Sigmoid colon (tissue), 7 donors: ENCODE measurements around the gene SMAD3. TPM values are rescaled to one million over a fixed set of nuclear protein-coding genes. Genes with fewer than 3 reads are reported as not detected.
A peak's percentile ranks its signal among the peaks of the same experiment; 100 is the strongest.

ENCODE experiments used
- DNase-seq: peaks from one replicate; pipeline ENCODE4 v3.0.0-alpha.2; 2019
- H3K27ac ChIP-seq, 4 donors: fragments of 200-600 bp; sonication (generic); one replicate each; pipeline ENCODE4 v1.5.1; 2016 to 2019; ENCODE audit warnings: mild to moderate bottlenecking in 1 of 4
- H3K27me3 ChIP-seq, 3 donors: fragments of 200-600 bp; sonication (generic); one replicate each; pipeline ENCODE4 v1.5.1; 2019; ENCODE audit warnings: mild to moderate bottlenecking in 1 of 3
- H3K36me3 ChIP-seq, 4 donors: fragments of 200-600 bp; sonication (generic); one replicate each; pipeline ENCODE4 v1.5.1; 2016 to 2019
- H3K4me1 ChIP-seq, 4 donors: fragments of 200-600 bp; sonication (generic); one replicate each; pipeline ENCODE4 v1.5.1; 2017 to 2019
- H3K4me3 ChIP-seq, 4 donors: fragments of 200-600 bp; sonication (generic); one replicate each; pipeline ENCODE4 v1.5.1; 2017 to 2019; ENCODE audit warnings: mild to moderate bottlenecking in 2 of 4, moderate library complexity in 1 of 4
- H3K9me3 ChIP-seq, 4 donors: fragments of 200-600 bp in 3 of 4; sonication (generic) in 3 of 4; one replicate each; pipeline versions ENCODE4 v1.5.1 to v1.6.1; 2013 to 2019
- EP300 ChIP-seq, 4 donors: sonication (generic); formaldehyde crosslinking; IDR thresholded peaks; one replicate each; pipeline ENCODE4 v1.6.1; 2017; ENCODE audit warnings: antibody characterized with exemption in 4 of 4
- POLR2A ChIP-seq, 2 donors: fragments of 450-650 bp; IDR thresholded peaks; one replicate each; pipeline ENCODE4 v1.6.1; 2016; ENCODE audit warnings: antibody characterized with exemption in 2 of 2, mild to moderate bottlenecking in 2 of 2, moderate library complexity in 2 of 2
- POLR2AphosphoS5 ChIP-seq, 4 donors: sonication (generic); formaldehyde crosslinking; IDR thresholded peaks; one replicate each; pipeline ENCODE4 v1.6.1; 2017; ENCODE audit warnings: antibody characterized with exemption in 4 of 4
- WGBS, 2 donors: extraction: QIAGEN DNeasy Blood & Tissue Kit; methylation state at CpG; one replicate each; pipeline ENCODE4 v1.1.7; 2013; 5-methylcytosine and 5-hydroxymethylcytosine counted together
- intact Hi-C: fragments of 100-400 bp; cut with DNase I; formaldehyde crosslinking; loops from one replicate; pipeline ENCODE4 v1.15.1; 2023
- polyA plus RNA-seq, 3 donors: library from polyadenylated mRNA; stranded (reverse); fragments of 200-250 nt; gene quantifications; one replicate each; pipeline ENCODE4 v1.2.3, GENCODE V29; 2013
- total RNA-seq, 4 donors: library from RNA; depleted of rRNA; stranded (reverse); fragments of >200 nt; gene quantifications; one replicate each; pipeline ENCODE4 v1.1.0, GENCODE V29; 2016
- TF ChIP-seq, protein P1 (sequence below), 4 experiments: fragments of 450-650 bp in 3 of 4; fragments of 200-600 bp in 1 of 4; IDR thresholded peaks; one replicate each; pipeline ENCODE4 v1.5.1; 2016 to 2019; ENCODE audit warnings: antibody characterized with exemption in 4 of 4, mild to moderate bottlenecking in 3 of 4, moderate library complexity in 2 of 4
- donor health status: healthy with polysubstance abuse.
- donor health status: Bipolar disorder and iron deficiency.
- donor health status: healthy.

Gene SMAD3
- total and polyA plus RNA-seq, 7 donors: 12.5 to 28.2 (median 18.4) TPM

DNA sequence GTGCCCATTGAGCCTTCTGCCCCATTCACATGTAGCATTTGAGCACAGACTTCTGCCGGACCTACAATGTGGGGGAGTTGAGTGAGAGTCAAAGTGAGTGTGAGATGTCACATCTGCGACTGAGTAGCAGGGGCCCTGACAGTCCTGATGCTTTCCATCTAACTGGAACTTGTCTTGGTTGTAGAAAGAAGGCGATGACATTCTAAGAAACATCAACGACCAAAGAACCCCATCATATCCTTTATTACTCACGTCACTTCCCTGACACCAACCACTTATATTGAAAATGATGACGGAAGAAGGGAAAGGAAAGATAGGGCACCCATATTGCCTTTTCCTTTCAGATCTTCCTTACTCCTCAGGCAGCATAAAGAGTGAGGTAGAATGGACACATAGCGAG lies 30.5 kb downstream of the SMAD3 start:
- no peaks in the 10 kb centered on the region for H3K27me3 ChIP-seq
- H3K36me3 ChIP-seq: peaks cover 0 to 14% (median 0%) of the 10 kb centered on the region in 4 donors
- H3K4me3 ChIP-seq: no peak overlapping the region
- no peaks in the 10 kb centered on the region for H3K9me3 ChIP-seq
- WGBS, 2 donors: 87% methylated on average over 7 of the region's 7 CpGs
- peaks cover 0 to 60% (median 44%) of the 10 kb centered on the region in 4 donors for H3K4me1 ChIP-seq
- intact Hi-C loops: no loop called here
- no peak overlapping the region for H3K27ac ChIP-seq
- TF ChIP-seq POLR2AphosphoS5 (IDR thresholded peaks at IDR 0.05) (no peak), POLR2A (IDR thresholded peaks at IDR 0.05) (no peak), EP300 (IDR thresholded peaks at IDR 0.05) (no peak)
- TF ChIP-seq, protein P1, sequence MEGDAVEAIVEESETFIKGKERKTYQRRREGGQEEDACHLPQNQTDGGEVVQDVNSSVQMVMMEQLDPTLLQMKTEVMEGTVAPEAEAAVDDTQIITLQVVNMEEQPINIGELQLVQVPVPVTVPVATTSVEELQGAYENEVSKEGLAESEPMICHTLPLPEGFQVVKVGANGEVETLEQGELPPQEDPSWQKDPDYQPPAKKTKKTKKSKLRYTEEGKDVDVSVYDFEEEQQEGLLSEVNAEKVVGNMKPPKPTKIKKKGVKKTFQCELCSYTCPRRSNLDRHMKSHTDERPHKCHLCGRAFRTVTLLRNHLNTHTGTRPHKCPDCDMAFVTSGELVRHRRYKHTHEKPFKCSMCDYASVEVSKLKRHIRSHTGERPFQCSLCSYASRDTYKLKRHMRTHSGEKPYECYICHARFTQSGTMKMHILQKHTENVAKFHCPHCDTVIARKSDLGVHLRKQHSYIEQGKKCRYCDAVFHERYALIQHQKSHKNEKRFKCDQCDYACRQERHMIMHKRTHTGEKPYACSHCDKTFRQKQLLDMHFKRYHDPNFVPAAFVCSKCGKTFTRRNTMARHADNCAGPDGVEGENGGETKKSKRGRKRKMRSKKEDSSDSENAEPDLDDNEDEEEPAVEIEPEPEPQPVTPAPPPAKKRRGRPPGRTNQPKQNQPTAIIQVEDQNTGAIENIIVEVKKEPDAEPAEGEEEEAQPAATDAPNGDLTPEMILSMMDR (IDR thresholded peaks at IDR 0.05): no peak
- DNase-seq: no peak

DNA sequence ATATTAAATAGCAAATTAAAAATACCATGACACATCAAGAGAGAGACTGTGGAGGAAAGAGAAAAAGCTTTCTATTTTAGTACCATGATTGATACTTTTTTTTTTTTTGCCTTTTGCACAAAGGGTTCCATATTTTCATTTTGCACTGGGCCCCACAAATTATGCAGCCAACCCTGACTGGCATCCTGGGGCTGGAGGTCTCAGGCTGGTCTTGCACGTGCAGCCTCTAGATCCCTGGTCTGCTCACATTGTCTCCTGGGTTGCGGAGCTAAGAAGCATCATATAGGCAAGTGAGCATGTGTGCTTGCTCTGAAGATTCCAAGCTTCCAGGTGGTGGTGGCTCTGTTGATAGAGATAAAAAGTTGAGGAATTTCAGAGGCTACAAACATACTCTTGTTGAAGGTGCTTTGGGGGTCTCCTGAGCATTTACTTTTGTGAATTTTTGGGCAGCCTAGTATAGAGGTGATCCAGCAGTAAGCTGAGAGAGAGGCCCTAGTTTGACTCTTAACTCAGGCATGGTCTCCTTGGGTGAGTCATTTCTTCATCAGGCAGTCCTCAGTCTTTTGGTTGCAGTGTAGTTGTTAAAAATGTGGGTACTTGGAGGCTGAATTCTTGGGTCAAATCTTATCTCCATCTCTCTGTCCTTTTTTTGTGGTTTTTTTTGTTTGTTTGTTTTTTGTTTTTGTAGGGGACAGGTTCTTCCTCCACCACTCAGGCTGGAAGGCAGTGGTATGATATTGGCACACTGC lies 31.3 kb downstream of the SMAD3 start:
- 64 to 96% methylated on average over 2 of the region's 2 CpGs for WGBS, 2 donors
- TF ChIP-seq POLR2A (IDR thresholded peaks at IDR 0.05): no peak
- TF ChIP-seq EP300 (IDR thresholded peaks at IDR 0.05): no peak
- TF ChIP-seq, protein P1 (IDR thresholded peaks at IDR 0.05): no peak
- no peak for TF ChIP-seq POLR2AphosphoS5 (IDR thresholded peaks at IDR 0.05)
- intact Hi-C loops: no loop called here

DNA sequence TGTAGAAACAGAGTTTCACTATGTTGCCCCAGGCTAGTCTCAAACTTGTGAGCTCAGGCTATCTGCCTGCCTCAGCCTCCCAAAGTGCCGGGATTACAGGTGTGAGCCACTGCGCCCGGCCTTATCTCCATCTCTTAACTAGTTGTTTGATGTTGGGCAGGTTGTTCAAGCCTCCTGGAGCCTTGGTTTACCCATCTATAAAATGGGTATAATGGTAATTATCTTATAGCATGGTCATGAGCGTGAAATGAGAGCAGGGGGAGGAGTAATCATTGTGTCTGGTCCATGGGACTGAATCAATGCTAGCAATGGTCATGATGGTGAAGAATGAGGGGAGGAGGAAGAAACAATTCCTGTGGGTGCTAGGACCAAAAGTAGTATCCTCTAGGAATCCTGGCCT lies 32.0 kb downstream of the SMAD3 start:
- no peaks in the 10 kb centered on the region for H3K9me3 ChIP-seq
- peaks cover 0 to 14% (median 0%) of the 10 kb centered on the region in 4 donors for H3K36me3 ChIP-seq
- intact Hi-C loops: no loop called here
- no peaks in the 10 kb centered on the region for H3K27me3 ChIP-seq
- H3K4me3 ChIP-seq: no peak overlapping the region
- DNase-seq: no peak
- TF ChIP-seq, protein P1 (IDR thresholded peaks at IDR 0.05): no peak
- no peak for TF ChIP-seq EP300 (IDR thresholded peaks at IDR 0.05)
- TF ChIP-seq POLR2A (IDR thresholded peaks at IDR 0.05): no peak
- no peak for TF ChIP-seq POLR2AphosphoS5 (IDR thresholded peaks at IDR 0.05)
- peak overlapping the region in 3 of 4 donors; percentile 65 to 71 (median 70) for H3K27ac ChIP-seq
- H3K4me1 ChIP-seq: peaks cover 0 to 60% (median 41%) of the 10 kb centered on the region in 4 donors
- 99% methylated on average over 4 of the region's 4 CpGs for WGBS, 2 donors

More for the DNA sequence above, 31.3 kb downstream of the SMAD3 start:
- Histone ChIP-seq H3K4me1 (peaks cover 0 to 60% (median 41%) of the 10 kb centered on the region in 4 donors), H3K4me3 (no peak overlapping the region), H3K27ac (peak overlapping the region in 1 of 4 donors; percentile 71), H3K36me3 (peaks cover 0 to 14% (median 0%) of the 10 kb centered on the region in 4 donors), H3K9me3 (no peaks in the 10 kb centered on the region), H3K27me3 (no peaks in the 10 kb centered on the region)
- no peak for DNase-seq

DNA sequence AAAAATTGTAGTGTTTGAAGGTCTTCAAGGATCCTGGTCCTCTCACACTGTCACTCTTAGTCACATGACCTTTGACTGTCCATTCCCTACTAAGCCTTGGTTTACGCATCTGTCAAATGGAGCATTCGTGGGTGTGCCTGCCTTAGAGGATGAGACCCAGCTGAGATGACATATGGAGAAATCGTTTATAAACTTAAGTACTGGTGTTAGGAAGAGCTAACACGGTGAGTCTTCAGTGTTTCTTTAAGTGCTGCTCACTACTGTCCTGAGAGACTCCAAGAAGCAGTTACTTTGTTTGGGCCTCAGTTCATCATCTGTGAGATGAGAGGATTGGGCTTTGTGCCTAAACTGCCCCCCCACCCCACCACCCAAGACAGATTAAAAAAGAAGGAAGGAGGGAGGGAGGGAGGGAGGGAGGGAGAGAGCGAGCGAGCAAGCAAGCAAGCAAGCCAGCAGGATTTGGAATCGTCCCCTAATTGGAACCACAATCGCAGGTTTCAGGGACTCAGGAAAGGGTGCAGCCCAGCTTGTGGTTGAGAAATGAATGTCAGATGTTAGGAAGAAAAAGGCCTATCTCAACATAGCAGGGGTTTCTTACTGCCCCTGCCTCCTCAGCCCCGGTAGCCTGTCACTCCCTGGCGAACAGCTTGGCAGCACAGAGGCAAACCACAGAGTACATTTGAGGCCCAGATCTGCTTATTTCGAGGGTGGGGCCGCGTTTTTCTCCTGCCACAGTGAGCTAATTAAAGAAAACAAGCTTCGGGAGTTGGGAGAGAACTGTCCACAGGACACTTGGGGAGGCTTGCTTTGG lies 32.7 kb downstream of the SMAD3 start:
- H3K27me3 ChIP-seq: no peaks in the 10 kb centered on the region
- peak overlapping the region in 2 of 4 donors; percentile 3 to 5 for H3K4me3 ChIP-seq
- peak overlapping the region; percentile 57 to 71 (median 68) for H3K27ac ChIP-seq
- H3K9me3 ChIP-seq: no peaks in the 10 kb centered on the region
- intact Hi-C loops: no loop called here
- peaks cover 0 to 59% (median 44%) of the 10 kb centered on the region in 4 donors for H3K4me1 ChIP-seq
- 32 to 49% methylated on average over 14 of the region's 14 CpGs for WGBS, 2 donors
- peaks cover 0 to 14% (median 0%) of the 10 kb centered on the region in 4 donors for H3K36me3 ChIP-seq
- peak; percentile 80 for DNase-seq
- no peak for TF ChIP-seq POLR2A (IDR thresholded peaks at IDR 0.05)
- TF ChIP-seq, protein P1 (IDR thresholded peaks at IDR 0.05): no peak
